GM19238 (cell line): ENCODE data around the gene DYRK1A.

Experiments used
- DNase-seq: peaks from one replicate; pipeline ENCODE4 v3.0.0; 2011; ENCODE audit warnings: low spot score; ENCODE audit not compliant: insufficient read length

The DYRK1A gene

GRCh38 chr21:37365517-37366481, 774 bp upstream of the DYRK1A start:
- peak; percentile 37 for DNase-seq

GRCh38 chr21:37367336-37367702, 746 bp downstream of the DYRK1A start:
- no peak for DNase-seq

- no peak for DNase-seq
Observed at GRCh38 chr21:37367703-37368540, 1.3 kb downstream of the DYRK1A start.

GRCh38 chr21:37368541-37369279, 2.1 kb downstream of the DYRK1A start:
- no peak for DNase-seq

GRCh38 chr21:37369307-37369854, 2.8 kb downstream of the DYRK1A start:
- DNase-seq: no peak

- no peak for DNase-seq
Observed at GRCh38 chr21:37370152-37371040, 3.8 kb downstream of the DYRK1A start.

GRCh38 chr21:37371041-37371397, 4.4 kb downstream of the DYRK1A start:
- no peak for DNase-seq

GRCh38 chr21:37372127-37372731, 5.7 kb downstream of the DYRK1A start:
- no peak for DNase-seq

- no peak for DNase-seq
Observed at GRCh38 chr21:37372951-37373350, 6.4 kb downstream of the DYRK1A start.

GRCh38 chr21:37373539-37373938, 7.0 kb downstream of the DYRK1A start:
- no peak for DNase-seq

- no peak for DNase-seq
Observed at GRCh38 chr21:37374027-37374426, 7.5 kb downstream of the DYRK1A start.

GRCh38 chr21:37375866-37376574, 9.4 kb downstream of the DYRK1A start:
- DNase-seq: no peak

GRCh38 chr21:37378700-37379139, 12.1 kb downstream of the DYRK1A start:
- no peak for DNase-seq

- no peak for DNase-seq
Observed at GRCh38 chr21:37380349-37381323, 14.1 kb downstream of the DYRK1A start.

- DNase-seq: no peak
Observed at GRCh38 chr21:37381883-37382585, 15.5 kb downstream of the DYRK1A start.

- DNase-seq: no peak
Observed at GRCh38 chr21:37383086-37383485, 16.5 kb downstream of the DYRK1A start.

- no peak for DNase-seq
Observed at GRCh38 chr21:37383784-37384311, 17.3 kb downstream of the DYRK1A start.
